HEK293 (cell line): ENCODE results near the gene TXNRD2.

ENCODE experiments used
- CTCF ChIA-PET: fragments of 350-600 bp; formaldehyde crosslinking; extraction: SDS; loops from one replicate; lab custom pipeline; 2021; ENCODE audit warnings: antibody characterized with exemption; lab: Yijun Ruan, JAX
- POLR2A ChIA-PET: fragments of 300-600 bp; formaldehyde crosslinking; extraction: SDS; loops from one replicate; lab custom pipeline; 2020; ENCODE audit warnings: antibody characterized with exemption, inconsistent platforms; lab: Yijun Ruan, JAX
- H3K27ac ChIP-seq: fragments of 200-500 bp; sonication (Bioruptor generic); 2 replicates; pipeline ENCODE4 v1.5.1; 2014; ENCODE audit warnings: low read depth, low read length, control low read depth, inconsistent platforms; ENCODE audit errors: extremely low read depth
- H3K36me3 ChIP-seq, 2 experiments: fragments of 200-500 bp in 1 of 2; sonication (Bioruptor generic) in 1 of 2; 1 replicate in 1 of 2; 2 replicates in 1 of 2; pipeline ENCODE4 v1.5.1; 2014 to 2017; ENCODE audit warnings: inconsistent platforms in 2 of 2, low read length in 2 of 2; ENCODE audit not compliant: control insufficient read depth in 2 of 2, insufficient read depth in 1 of 2
- H3K4me1 ChIP-seq: fragments of 200-500 bp; sonication (Bioruptor generic); 2 replicates; pipeline ENCODE4 v1.5.1; 2014; ENCODE audit warnings: mild to moderate bottlenecking, low read length, inconsistent platforms; ENCODE audit not compliant: control insufficient read depth, insufficient read depth
- H3K4me3 ChIP-seq: 2 replicates; pipeline ENCODE4 v1.5.1; 2011; ENCODE audit warnings: low read depth, mild to moderate bottlenecking, control low read depth, low read length, moderate library complexity
- H3K9me3 ChIP-seq: fragments of 200-500 bp; sonication (Bioruptor generic); 2 replicates; pipeline ENCODE4 v1.5.1; 2014; ENCODE audit warnings: low read depth, low read length, inconsistent platforms; ENCODE audit not compliant: control insufficient read depth, insufficient read depth
- GLIS1 ChIP-seq: fragments of 450-650 bp; formaldehyde crosslinking; IDR thresholded peaks from 2 replicates; pipeline ENCODE4 v1.5.1; 2016; ENCODE audit warnings: missing biosample characterization, missing genetic modification characterization
- KLF17 ChIP-seq: fragments of 450-650 bp; formaldehyde crosslinking; IDR thresholded peaks from 2 replicates; pipeline ENCODE4 v1.5.1; 2016; ENCODE audit warnings: missing biosample characterization, missing genetic modification characterization
- OSR2 ChIP-seq: fragments of 450-650 bp; formaldehyde crosslinking; IDR thresholded peaks from 2 replicates; pipeline ENCODE4 v1.5.1; 2016; ENCODE audit warnings: missing biosample characterization, missing genetic modification characterization
- RBAK ChIP-seq: fragments of 450-650 bp; formaldehyde crosslinking; IDR thresholded peaks from 2 replicates; pipeline ENCODE4 v1.5.1; 2016; ENCODE audit warnings: missing biosample characterization, missing genetic modification characterization
- SP2 ChIP-seq: fragments of 450-650 bp; formaldehyde crosslinking; IDR thresholded peaks from 2 replicates; pipeline ENCODE4 v1.5.1; 2016; ENCODE audit warnings: missing biosample characterization, missing genetic modification characterization
- SP3 ChIP-seq: fragments of 450-650 bp; formaldehyde crosslinking; IDR thresholded peaks from 2 replicates; pipeline ENCODE4 v1.5.1; 2016; ENCODE audit warnings: missing biosample characterization, missing genetic modification characterization
- SP7 ChIP-seq: fragments of 450-650 bp; formaldehyde crosslinking; IDR thresholded peaks from 2 replicates; pipeline ENCODE4 v1.5.1; 2016; ENCODE audit warnings: missing biosample characterization, missing genetic modification characterization
- TSHZ1 ChIP-seq: fragments of 450-650 bp; formaldehyde crosslinking; IDR thresholded peaks from 2 replicates; pipeline ENCODE4 v1.5.1; 2016; ENCODE audit warnings: missing biosample characterization, missing genetic modification characterization, borderline replicate concordance
- WT1 ChIP-seq: fragments of 450-650 bp; formaldehyde crosslinking; IDR thresholded peaks from 2 replicates; pipeline ENCODE4 v1.5.1; 2016; ENCODE audit warnings: missing biosample characterization, missing genetic modification characterization
- ZBTB20 ChIP-seq: fragments of 450-650 bp; formaldehyde crosslinking; IDR thresholded peaks from 2 replicates; pipeline ENCODE4 v1.5.1; 2016; ENCODE audit warnings: missing biosample characterization, missing genetic modification characterization
- ZBTB48 ChIP-seq: fragments of 450-650 bp; formaldehyde crosslinking; IDR thresholded peaks from 2 replicates; pipeline ENCODE4 v1.5.1; 2016; ENCODE audit warnings: missing biosample characterization, missing genetic modification characterization
- ZBTB8A ChIP-seq: fragments of 450-650 bp; formaldehyde crosslinking; IDR thresholded peaks from 2 replicates; pipeline ENCODE4 v1.5.1; 2016; ENCODE audit warnings: missing biosample characterization, missing genetic modification characterization
- ZFP3 ChIP-seq: fragments of 450-650 bp; formaldehyde crosslinking; IDR thresholded peaks from 2 replicates; pipeline ENCODE4 v1.5.1; 2016; ENCODE audit warnings: low read depth, missing biosample characterization, missing genetic modification characterization
- ZIC2 ChIP-seq: fragments of 450-650 bp; formaldehyde crosslinking; IDR thresholded peaks from 2 replicates; pipeline ENCODE4 v1.5.1; 2016; ENCODE audit warnings: missing biosample characterization, missing genetic modification characterization
- ZNF221 ChIP-seq: fragments of 450-650 bp; formaldehyde crosslinking; IDR thresholded peaks from 2 replicates; pipeline ENCODE4 v1.5.1; 2017; ENCODE audit warnings: missing biosample characterization, missing genetic modification characterization, borderline replicate concordance
- ZNF433 ChIP-seq: fragments of 450-650 bp; formaldehyde crosslinking; IDR thresholded peaks from 2 replicates; pipeline ENCODE4 v1.5.1; 2016; ENCODE audit warnings: missing biosample characterization, missing genetic modification characterization, low read depth
- ZNF449 ChIP-seq: fragments of 450-650 bp; formaldehyde crosslinking; IDR thresholded peaks from 2 replicates; pipeline ENCODE4 v1.5.1; 2017; ENCODE audit warnings: missing biosample characterization, mild to moderate bottlenecking, missing genetic modification characterization, moderate library complexity
- ZNF558 ChIP-seq: fragments of 450-650 bp; formaldehyde crosslinking; IDR thresholded peaks from 2 replicates; pipeline ENCODE4 v1.5.1; 2016; ENCODE audit warnings: missing biosample characterization, missing genetic modification characterization
- ZNF561 ChIP-seq: fragments of 450-650 bp; IDR thresholded peaks from 2 replicates; pipeline ENCODE4 v1.5.1; 2018; ENCODE audit warnings: missing biosample characterization, missing genetic modification characterization, borderline replicate concordance

The TXNRD2 gene

GRCh38 chr22:19843107-19843856 is 98.3 kb downstream of the TXNRD2 start:
- peak; percentile 27; the same call in 1 of the 2 replicates for TF ChIP-seq ZIC2 (tag by site-specific recombination)
- no peak for TF ChIP-seq SP3 (tag by site-specific recombination)
- 0 out of 2 replicates have a peak, but pooled peaks have one; percentile 51 for TF ChIP-seq ZBTB8A (tag by site-specific recombination)
- TF ChIP-seq ZBTB20 = peak; percentile 24; the same call in 1 of the 2 replicates
- no peak for TF ChIP-seq ZNF561 (tag by site-specific recombination)
- TF ChIP-seq ZNF433 (tag by site-specific recombination) = no peak
- 0 out of 2 replicates have a peak, but pooled peaks have one; percentile 29 for TF ChIP-seq ZNF449
- no peak for TF ChIP-seq ZFP3
- TF ChIP-seq TSHZ1 = 0 out of 2 replicates have a peak, but pooled peaks have one; percentile 8
- TF ChIP-seq SP7 (tag by site-specific recombination) = peak; percentile 91
- TF ChIP-seq GLIS1 = peak; percentile 97
- no peak for TF ChIP-seq ZBTB48 (tag by site-specific recombination)
- no peak for TF ChIP-seq RBAK (tag by site-specific recombination)
- TF ChIP-seq KLF17 (tag by site-specific recombination) = 0 out of 2 replicates have a peak, but pooled peaks have one; percentile 17
- TF ChIP-seq ZNF558 (tag by site-specific recombination) = no peak
- TF ChIP-seq OSR2 = peak; percentile 29; the same call in 1 of the 2 replicates
- TF ChIP-seq WT1 (tag by site-specific recombination) = peak; percentile 96
- TF ChIP-seq ZNF221 (tag by site-specific recombination) = no peak
- 0 out of 2 replicates have a peak, but pooled peaks have one; percentile 6 for TF ChIP-seq SP2 (tag by site-specific recombination)
- CTCF ChIA-PET = interaction anchor here (0.9 kb wide), 2 partner anchors 43 to 111 kb away, joined by 3 read pairs; no protein-coding TSS in a partner anchor
- POLR2A ChIA-PET = interaction anchor here (1.1 to 1.9 kb wide), 4 partner anchors 9 to 13 kb away, joined by 4 to 7 read pairs (median 5); partner anchors contain the start of genes GNB1L and RTL10
- Histone ChIP-seq H3K4me3 (no peak overlapping the region), H3K9me3 (no peaks in the 10 kb centered on the region), H3K4me1 (peaks cover 5% of the 10 kb centered on the region; the same call in 1 of the 2 replicates), H3K27ac (no peak overlapping the region), H3K36me3 (peaks cover 0 to 16% of the 10 kb centered on the region in 2 experiments; a peak in 1 of 3 replicates)
